HG03159 (cell line): ENCODE data around the gene HMCN2.

Experiments used
- ATAC-seq: cut with Tn5 transposase; IDR thresholded peaks from one replicate; pipeline ENCODE4 v1.9.1; 2021; ENCODE audit warnings: mild to moderate bottlenecking, moderate library complexity; ENCODE audit not compliant: unreplicated experiment

HMCN2 gene

GRCh38 chr9:130265431-130266235, at the start of gene HMCN2:
TSS of gene HMCN2 (plus strand) at chr9:130265760. CDS start at chr9:130265879, 119 bp downstream.
- no peak for ATAC-seq

GRCh38 chr9:130217838-130218237, 47.7 kb upstream of the HMCN2 start:
- no peak for ATAC-seq

GRCh38 chr9:130219661-130220096, 45.9 kb upstream of the HMCN2 start:
- no peak for ATAC-seq

- ATAC-seq, result no peak
Measured at GRCh38 chr9:130220352-130220751, 45.2 kb upstream of the HMCN2 start.

GRCh38 chr9:130222833-130223232, 42.7 kb upstream of the HMCN2 start:
- ATAC-seq, result no peak

- ATAC-seq, result no peak
Measured at GRCh38 chr9:130225071-130225470, 40.5 kb upstream of the HMCN2 start.

- ATAC-seq, result no peak
Measured at GRCh38 chr9:130225586-130225985, 40.0 kb upstream of the HMCN2 start.

- ATAC-seq, result no peak
Measured at GRCh38 chr9:130226112-130226511, 39.4 kb upstream of the HMCN2 start.

GRCh38 chr9:130227833-130228232, 37.7 kb upstream of the HMCN2 start:
- ATAC-seq, result no peak

- ATAC-seq, result no peak
Measured at GRCh38 chr9:130229759-130230158, 35.8 kb upstream of the HMCN2 start.

GRCh38 chr9:130230631-130231030, 34.9 kb upstream of the HMCN2 start:
- ATAC-seq, result no peak

GRCh38 chr9:130232899-130233586, 32.5 kb upstream of the HMCN2 start:
- ATAC-seq, result no peak

GRCh38 chr9:130233587-130233945, 32.0 kb upstream of the HMCN2 start:
- ATAC-seq, result no peak

GRCh38 chr9:130234340-130235260, 31.0 kb upstream of the HMCN2 start:
- no peak for ATAC-seq

GRCh38 chr9:130235558-130236435, 29.8 kb upstream of the HMCN2 start:
- ATAC-seq, result no peak

- no peak for ATAC-seq
Measured at GRCh38 chr9:130236436-130236985, 29.0 kb upstream of the HMCN2 start.

- no peak for ATAC-seq
Measured at GRCh38 chr9:130237076-130237475, 28.5 kb upstream of the HMCN2 start.

- no peak for ATAC-seq
Measured at GRCh38 chr9:130237763-130238524, 27.6 kb upstream of the HMCN2 start.

GRCh38 chr9:130239363-130239695, 26.2 kb upstream of the HMCN2 start:
- peak; percentile 7 for ATAC-seq
